ENCODE data around the gene DEPP1. TPM values are rescaled to one million over a fixed set of nuclear protein-coding genes. Genes with fewer than 3 reads are reported as not detected.
A peak's percentile ranks its signal among the peaks of the same experiment; 100 is the strongest.

DEPP1 gene
- total RNA-seq, 1 donor from 2014 or later, result 21.9 TPM

DNA sequence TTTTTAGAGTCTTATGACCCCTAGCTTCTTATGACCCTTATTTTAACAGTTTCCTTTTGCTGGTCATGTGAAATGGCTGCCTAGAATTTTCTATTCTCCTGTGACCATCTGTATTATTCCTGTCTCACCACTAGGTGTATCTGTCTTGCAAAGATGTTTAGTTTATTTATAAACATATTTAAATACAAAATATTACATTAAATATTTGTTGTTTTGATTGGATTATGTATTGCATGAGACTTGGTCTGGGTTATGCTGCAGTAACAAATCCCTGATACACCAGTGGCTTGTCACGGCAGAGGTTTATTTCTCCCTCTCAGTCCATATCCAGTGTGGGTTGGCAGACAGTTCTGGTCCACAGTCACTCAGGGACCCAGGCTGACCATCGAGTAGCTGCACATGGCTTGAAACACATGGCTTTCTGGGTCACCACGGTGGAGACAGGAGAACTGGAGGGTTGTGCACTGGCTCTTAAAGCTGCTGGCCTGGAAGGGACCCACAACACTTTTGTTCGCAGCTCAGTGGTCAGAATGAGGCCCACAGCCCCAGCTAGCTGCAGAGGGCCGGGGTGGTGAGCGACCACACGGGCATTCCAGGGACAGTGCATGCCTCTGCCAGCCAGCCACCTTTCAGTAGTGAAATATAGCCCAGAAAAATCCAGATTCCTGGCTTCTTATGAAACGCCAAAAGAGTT, 11.6 kb downstream of the DEPP1 start:
- Histone ChIP-seq H3K27me3 (ENCODE audit: control insufficient read depth, insufficient read depth, low read length) (no peaks in the 10 kb centered on the region), H3K36me3 (ENCODE audit: control insufficient read depth, insufficient read depth, low read length) (no peaks in the 10 kb centered on the region), H3K4me3 (ENCODE audit: low read depth, low read length) (no peak overlapping the region)
- DNase-seq (ENCODE audit: low read depth), result no peak
- TF ChIP-seq, protein P1, sequence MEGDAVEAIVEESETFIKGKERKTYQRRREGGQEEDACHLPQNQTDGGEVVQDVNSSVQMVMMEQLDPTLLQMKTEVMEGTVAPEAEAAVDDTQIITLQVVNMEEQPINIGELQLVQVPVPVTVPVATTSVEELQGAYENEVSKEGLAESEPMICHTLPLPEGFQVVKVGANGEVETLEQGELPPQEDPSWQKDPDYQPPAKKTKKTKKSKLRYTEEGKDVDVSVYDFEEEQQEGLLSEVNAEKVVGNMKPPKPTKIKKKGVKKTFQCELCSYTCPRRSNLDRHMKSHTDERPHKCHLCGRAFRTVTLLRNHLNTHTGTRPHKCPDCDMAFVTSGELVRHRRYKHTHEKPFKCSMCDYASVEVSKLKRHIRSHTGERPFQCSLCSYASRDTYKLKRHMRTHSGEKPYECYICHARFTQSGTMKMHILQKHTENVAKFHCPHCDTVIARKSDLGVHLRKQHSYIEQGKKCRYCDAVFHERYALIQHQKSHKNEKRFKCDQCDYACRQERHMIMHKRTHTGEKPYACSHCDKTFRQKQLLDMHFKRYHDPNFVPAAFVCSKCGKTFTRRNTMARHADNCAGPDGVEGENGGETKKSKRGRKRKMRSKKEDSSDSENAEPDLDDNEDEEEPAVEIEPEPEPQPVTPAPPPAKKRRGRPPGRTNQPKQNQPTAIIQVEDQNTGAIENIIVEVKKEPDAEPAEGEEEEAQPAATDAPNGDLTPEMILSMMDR (IDR thresholded peaks at IDR 0.05; ENCODE audit: insufficient read depth, low read length, poor library complexity, severe bottlenecking), result peak; percentile 15

DNA sequence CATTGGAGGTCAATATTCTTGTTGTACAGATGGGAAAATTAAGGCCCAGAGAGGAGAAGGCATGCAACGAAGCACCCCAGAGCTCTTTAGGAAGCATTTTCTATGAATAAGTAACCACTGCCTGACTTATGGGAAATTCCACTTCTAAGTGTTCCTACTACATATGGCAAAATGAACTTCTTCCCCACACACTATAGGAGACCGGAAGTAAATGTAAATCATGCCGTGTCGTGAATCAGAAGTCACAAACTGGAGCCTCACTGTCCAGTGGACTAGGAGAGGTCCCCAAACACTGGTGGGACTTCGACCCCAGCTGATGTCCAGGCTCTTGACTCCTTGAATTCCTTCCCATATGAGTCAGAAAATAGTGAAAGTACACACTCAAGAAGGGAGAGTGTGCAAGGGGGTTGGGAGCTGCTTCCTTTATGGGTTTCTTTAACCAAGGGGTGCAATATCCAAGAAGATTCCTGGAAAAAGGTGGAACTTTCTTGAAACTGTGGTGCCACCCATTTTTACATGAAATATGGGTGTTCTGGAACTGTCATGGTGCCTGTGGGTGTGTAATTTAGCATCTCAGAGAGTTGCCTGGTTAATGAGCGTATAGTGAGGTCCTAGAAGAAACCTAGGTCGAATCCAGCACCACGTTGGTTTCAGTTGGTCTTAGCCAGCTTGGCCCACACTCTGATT, 12.3 kb downstream of the DEPP1 start:
- no peak for DNase-seq (ENCODE audit: low read depth)
- no peaks in the 10 kb centered on the region for H3K27me3 ChIP-seq (ENCODE audit: control insufficient read depth, insufficient read depth, low read length)
- TF ChIP-seq, protein P1 (IDR thresholded peaks at IDR 0.05; ENCODE audit: insufficient read depth, low read length, poor library complexity, severe bottlenecking), result no peak

DNA sequence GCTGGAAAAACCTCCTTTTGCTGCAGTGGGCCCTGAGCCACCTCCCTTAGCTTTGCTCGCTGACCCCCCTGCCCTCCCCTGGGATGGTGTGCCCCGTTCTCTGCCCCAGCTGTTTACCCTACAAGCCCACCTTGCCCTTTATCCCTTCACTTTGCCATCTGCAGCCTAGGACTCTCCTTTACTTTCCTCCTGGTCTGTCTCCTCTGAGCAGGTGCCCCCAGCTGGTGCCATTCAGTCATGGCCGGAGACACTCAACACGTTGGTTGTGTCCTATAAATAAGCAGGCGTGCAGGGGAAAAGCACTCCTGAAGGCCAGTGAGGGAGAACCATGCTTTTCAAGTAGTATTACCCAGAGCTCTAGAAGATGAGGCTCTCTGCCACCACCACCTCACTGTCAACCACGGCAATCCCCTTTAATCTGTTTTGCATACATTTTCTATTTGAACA, 12.9 kb downstream of the DEPP1 start:
- TF ChIP-seq, protein P1 (IDR thresholded peaks at IDR 0.05; ENCODE audit: insufficient read depth, low read length, poor library complexity, severe bottlenecking), result no peak
- H3K36me3 ChIP-seq (ENCODE audit: control insufficient read depth, insufficient read depth, low read length), result no peaks in the 10 kb centered on the region
- no peak for DNase-seq (ENCODE audit: low read depth)
- no peaks in the 10 kb centered on the region for H3K27me3 ChIP-seq (ENCODE audit: control insufficient read depth, insufficient read depth, low read length)
- H3K4me3 ChIP-seq (ENCODE audit: low read depth, low read length), result no peak overlapping the region

More for the DNA sequence above, 12.3 kb downstream of the DEPP1 start:
- Histone ChIP-seq H3K36me3 (ENCODE audit: control insufficient read depth, insufficient read depth, low read length) (no peaks in the 10 kb centered on the region), H3K4me3 (ENCODE audit: low read depth, low read length) (no peak overlapping the region)

DNA sequence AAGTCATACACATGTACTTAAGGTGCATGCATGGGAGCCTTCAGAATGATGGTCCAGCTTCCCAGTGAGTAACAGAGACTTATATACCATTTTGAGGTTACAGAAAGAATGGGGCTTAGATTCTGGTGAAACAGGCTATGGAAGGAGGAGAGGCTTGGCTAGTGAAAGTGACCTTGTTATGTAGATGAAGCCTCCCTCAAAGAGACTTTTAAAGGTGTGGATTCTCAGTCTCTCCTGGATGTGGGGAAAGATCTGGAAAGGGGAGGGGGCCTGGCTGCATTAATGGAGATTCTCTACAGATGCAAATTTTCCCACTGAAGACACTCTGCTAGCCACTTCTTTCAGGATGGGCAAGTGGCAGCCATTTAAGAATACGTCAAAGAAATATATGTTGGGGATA, 13.5 kb downstream of the DEPP1 start:
- no peak for DNase-seq (ENCODE audit: low read depth)

DNA sequence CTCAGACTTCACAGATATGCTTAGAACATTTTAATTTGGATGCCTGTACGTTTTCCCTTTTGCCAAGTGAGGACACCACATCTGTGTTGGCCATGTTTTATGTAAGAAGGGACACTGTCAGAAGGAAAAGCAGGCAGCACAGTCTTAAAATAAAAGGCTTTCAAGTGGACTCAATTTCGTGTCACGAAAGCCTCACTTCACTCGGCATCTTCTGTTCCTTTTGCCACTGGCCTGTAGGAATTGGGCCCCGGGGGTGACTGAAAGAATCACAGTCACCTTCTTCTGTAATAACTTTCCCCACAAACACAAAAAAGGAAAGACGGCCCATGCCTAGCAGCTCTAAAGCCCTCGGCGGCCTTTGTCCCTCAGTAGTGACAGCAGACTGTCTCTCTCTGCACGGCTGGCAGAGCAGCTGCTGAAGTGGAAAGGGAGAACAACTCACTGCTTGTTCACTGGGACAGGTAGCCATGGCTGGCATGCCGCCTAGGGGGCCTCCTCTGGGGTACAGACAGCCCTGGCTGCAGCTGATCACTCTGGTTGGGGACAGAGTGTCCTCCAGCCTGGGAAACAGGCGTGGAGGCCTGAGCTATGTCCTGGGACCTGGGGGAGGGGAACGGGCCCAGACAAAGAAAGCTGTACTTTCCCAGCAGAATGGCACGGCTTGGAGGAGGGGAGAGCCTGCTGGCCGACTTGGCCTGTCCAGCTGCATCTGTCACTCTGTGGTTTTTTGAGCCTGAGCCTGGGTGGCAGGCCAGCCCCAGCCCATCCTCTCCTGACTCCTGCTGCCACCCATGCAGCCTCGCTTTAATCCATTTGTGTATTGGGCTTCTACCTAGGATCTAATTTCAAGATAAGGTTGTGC, 14.6 kb downstream of the DEPP1 start:
- H3K27me3 ChIP-seq (ENCODE audit: control insufficient read depth, insufficient read depth, low read length), result no peaks in the 10 kb centered on the region
- H3K4me3 ChIP-seq (ENCODE audit: low read depth, low read length), result no peak overlapping the region
- no peaks in the 10 kb centered on the region for H3K36me3 ChIP-seq (ENCODE audit: control insufficient read depth, insufficient read depth, low read length)
- TF ChIP-seq, protein P1 (IDR thresholded peaks at IDR 0.05; ENCODE audit: insufficient read depth, low read length, poor library complexity, severe bottlenecking), result no peak
- no peak for DNase-seq (ENCODE audit: low read depth)

More for the DNA sequence above, 13.5 kb downstream of the DEPP1 start:
- Histone ChIP-seq H3K27me3 (ENCODE audit: control insufficient read depth, insufficient read depth, low read length) (no peaks in the 10 kb centered on the region), H3K36me3 (ENCODE audit: control insufficient read depth, insufficient read depth, low read length) (no peaks in the 10 kb centered on the region), H3K4me3 (ENCODE audit: low read depth, low read length) (no peak overlapping the region)
- TF ChIP-seq, protein P1 (IDR thresholded peaks at IDR 0.05; ENCODE audit: insufficient read depth, low read length, poor library complexity, severe bottlenecking), result no peak
